Neuron (in vitro differentiated cells): ENCODE results near the gene DUSP1.

Experiments used
- H2AFZ ChIP-seq: one replicate; pipeline ENCODE4 v1.6.1; 2013; ENCODE audit warnings: low read depth, mild to moderate bottlenecking, inconsistent platforms, low read length, moderate library complexity
- H3K27me3 ChIP-seq: one replicate; pipeline ENCODE4 v1.6.1; 2013; ENCODE audit warnings: low read length; ENCODE audit not compliant: insufficient read depth
- H3K36me3 ChIP-seq: one replicate; pipeline ENCODE4 v1.6.1; 2013; ENCODE audit warnings: low read length; ENCODE audit not compliant: insufficient read depth
- H3K4me1 ChIP-seq: one replicate; pipeline ENCODE4 v1.6.1; 2013; ENCODE audit warnings: low read length; ENCODE audit not compliant: insufficient read depth
- H3K4me3 ChIP-seq: 2 replicates; pipeline ENCODE4 v1.5.1; 2013; ENCODE audit warnings: mild to moderate bottlenecking, low read length, moderate library complexity
- H3K9me3 ChIP-seq: one replicate; pipeline ENCODE4 v1.6.1; 2013; ENCODE audit warnings: low read length

Gene DUSP1

DNA sequence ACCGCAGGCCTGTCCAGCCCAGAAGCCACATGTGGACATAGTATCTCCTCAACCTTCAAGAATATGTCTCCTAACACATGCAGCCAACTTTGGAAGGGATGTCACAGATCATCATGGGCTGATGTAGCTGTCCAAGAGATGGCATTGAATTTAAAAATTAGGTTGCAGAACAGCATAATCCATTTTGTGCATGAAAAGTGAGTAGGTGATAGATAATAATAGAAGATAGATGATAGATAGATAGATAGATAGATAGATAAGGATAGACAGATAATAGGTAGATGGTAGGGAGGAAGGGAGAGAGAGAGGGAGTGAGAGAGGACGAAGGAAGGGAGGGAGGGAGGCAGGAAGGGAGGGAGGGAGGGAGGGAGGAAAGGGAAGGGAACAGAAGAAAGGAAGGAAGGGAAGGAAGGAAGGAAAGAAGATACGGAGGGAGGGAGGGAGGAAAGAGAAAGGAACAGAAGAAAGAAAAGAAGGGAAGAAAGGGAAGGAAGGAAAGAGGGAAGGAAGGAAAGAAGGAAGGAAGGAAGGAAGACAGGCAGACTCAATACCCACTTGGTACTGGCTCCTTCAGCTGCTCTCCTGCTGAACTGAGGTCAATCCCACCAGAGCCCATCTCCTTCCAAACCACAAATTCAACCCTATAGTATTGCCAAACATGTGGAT, 34.2 kb upstream of the DUSP1 start:
- Histone ChIP-seq H3K9me3 (no peaks in the 10 kb centered on the region), H3K4me3 (no peak overlapping the region), H3K4me1 (peaks cover 6% of the 10 kb centered on the region), H3K36me3 (no peaks in the 10 kb centered on the region), H3K27me3 (peaks cover 2% of the 10 kb centered on the region), H2AFZ (no peak overlapping the region)

DNA sequence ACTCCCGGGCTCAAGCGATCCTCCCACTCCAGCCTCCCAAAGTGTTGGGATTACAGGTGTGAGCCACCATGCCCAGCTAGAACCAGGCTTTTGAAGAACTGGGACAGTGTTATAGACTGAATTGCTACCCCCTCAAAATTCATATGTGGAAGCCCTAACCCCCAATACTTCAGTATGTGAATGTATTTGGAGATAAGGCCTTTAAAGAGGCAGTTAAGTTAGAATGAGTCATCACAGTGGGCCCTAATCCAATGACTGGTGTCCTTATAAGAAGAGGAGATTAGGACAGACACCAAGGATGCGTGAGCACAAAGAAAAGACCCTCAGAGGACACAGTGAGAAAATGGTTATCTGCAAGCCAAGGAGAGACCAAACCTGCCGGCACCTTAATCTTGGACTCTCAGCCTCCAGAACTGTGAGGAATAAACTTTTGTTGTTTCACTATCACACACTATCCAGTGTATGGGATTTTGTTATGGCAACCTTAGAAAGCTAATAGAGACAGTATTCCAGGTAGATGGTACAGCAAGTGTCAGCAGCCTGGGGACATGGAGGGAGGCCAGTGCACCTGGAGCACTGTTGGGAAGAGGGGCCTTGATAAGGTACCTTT, 31.7 kb upstream of the DUSP1 start:
- Histone ChIP-seq H2AFZ (no peak overlapping the region), H3K27me3 (peaks cover 2% of the 10 kb centered on the region), H3K36me3 (no peaks in the 10 kb centered on the region), H3K4me1 (peaks cover 6% of the 10 kb centered on the region), H3K4me3 (no peak overlapping the region), H3K9me3 (no peaks in the 10 kb centered on the region)

DNA sequence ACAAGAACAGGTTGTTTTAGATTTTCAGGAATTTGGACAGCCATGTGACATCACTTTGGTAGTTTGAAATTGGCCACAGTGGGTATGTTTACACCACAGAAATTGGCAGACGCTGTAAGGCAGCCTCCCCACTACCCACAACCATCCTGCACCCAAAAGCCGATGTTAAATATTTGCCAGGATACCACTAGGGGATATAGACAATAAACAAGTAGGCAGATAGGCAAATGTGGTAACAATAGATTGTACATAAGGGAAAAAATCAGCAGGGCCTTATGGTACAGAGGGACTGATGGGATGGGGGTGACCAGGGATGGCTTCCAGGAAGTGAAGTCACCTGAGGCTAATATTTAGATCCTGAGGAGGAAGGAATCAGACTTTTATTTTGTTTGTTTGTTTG, 31.1 kb upstream of the DUSP1 start:
- H3K4me1 ChIP-seq: peaks cover 2% of the 10 kb centered on the region
- H3K9me3 ChIP-seq: no peaks in the 10 kb centered on the region
- no peak overlapping the region for H3K4me3 ChIP-seq
- H3K27me3 ChIP-seq: peaks cover 2% of the 10 kb centered on the region
- no peaks in the 10 kb centered on the region for H3K36me3 ChIP-seq
- no peak overlapping the region for H2AFZ ChIP-seq

DNA sequence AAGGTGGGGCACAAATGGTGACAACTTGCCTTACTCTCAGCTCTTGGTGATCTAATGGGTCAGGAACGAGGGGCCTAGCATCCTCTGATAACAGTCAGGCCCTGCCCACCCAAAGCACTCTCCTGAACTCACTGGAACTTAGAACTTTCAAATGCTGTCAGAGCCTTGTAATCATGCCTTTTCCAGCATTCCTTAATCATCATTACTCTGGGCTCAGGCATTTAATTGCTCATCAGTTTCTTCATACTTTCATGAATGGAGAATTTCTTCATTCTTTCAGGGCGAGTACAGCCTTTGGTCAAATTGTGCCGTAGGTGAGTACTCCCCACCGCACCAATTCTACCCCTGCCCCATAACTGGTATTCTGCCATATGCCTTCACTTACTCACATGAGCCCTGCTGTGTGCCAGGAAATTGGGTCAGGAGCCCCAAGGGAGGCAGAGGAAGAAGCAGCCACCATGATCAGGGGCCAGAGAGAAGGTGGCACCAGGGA, 30.2 kb upstream of the DUSP1 start:
- Histone ChIP-seq H3K9me3 (no peaks in the 10 kb centered on the region), H3K27me3 (peaks cover 2% of the 10 kb centered on the region), H3K4me1 (no peaks in the 10 kb centered on the region), H2AFZ (no peak overlapping the region), H3K36me3 (no peaks in the 10 kb centered on the region), H3K4me3 (no peak overlapping the region)

DNA sequence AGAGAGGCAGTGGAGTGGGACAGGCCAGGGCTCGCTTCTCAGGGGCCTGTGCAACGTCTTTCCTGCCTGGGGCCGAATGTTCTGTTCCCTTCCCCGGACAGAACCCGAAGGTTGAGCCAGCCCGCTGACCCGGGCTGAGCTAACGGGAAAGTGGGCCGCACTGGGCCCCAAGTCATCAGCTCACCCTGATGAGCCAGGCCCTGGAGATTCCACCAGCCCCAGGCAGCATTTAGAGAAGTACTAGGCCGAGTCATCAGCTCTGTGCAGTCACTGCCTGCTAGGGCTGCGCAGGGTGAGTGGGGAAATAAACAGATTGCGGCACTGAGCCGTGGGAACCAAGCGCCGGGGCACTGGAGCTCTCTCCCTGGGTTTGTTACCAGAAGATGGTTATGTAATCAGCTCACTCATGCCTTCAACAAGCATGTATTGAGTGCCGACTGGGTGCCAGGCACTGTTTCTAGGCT, 29.1 kb upstream of the DUSP1 start:
- H3K27me3 ChIP-seq: peaks cover 2% of the 10 kb centered on the region
- no peaks in the 10 kb centered on the region for H3K36me3 ChIP-seq
- no peaks in the 10 kb centered on the region for H3K9me3 ChIP-seq
- no peaks in the 10 kb centered on the region for H3K4me1 ChIP-seq
- no peak overlapping the region for H3K4me3 ChIP-seq
- no peak overlapping the region for H2AFZ ChIP-seq

DNA sequence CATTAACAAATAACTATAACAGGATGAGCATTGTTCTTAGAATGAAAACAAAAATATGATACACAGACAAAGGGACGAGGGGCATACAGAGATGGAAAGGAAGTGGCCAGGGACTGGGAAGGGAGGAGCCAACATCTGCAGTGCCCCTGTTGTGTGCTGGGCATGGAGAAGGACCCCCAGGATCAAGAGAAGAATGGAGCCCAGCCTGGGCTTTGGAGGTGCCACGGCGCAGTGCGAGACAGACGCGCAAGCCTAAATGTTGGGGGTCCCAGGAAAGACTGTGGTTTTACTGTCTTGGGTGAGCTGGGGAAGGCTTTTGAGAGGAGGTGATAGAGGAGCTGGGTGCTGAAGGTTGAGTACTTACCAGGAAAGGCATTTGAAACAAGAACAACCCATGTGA, 28.4 kb upstream of the DUSP1 start:
- no peaks in the 10 kb centered on the region for H3K4me1 ChIP-seq
- H3K27me3 ChIP-seq: peaks cover 2% of the 10 kb centered on the region
- no peak overlapping the region for H3K4me3 ChIP-seq
- peaks cover 1% of the 10 kb centered on the region for H3K9me3 ChIP-seq
- H3K36me3 ChIP-seq: no peaks in the 10 kb centered on the region
- H2AFZ ChIP-seq: no peak overlapping the region

DNA sequence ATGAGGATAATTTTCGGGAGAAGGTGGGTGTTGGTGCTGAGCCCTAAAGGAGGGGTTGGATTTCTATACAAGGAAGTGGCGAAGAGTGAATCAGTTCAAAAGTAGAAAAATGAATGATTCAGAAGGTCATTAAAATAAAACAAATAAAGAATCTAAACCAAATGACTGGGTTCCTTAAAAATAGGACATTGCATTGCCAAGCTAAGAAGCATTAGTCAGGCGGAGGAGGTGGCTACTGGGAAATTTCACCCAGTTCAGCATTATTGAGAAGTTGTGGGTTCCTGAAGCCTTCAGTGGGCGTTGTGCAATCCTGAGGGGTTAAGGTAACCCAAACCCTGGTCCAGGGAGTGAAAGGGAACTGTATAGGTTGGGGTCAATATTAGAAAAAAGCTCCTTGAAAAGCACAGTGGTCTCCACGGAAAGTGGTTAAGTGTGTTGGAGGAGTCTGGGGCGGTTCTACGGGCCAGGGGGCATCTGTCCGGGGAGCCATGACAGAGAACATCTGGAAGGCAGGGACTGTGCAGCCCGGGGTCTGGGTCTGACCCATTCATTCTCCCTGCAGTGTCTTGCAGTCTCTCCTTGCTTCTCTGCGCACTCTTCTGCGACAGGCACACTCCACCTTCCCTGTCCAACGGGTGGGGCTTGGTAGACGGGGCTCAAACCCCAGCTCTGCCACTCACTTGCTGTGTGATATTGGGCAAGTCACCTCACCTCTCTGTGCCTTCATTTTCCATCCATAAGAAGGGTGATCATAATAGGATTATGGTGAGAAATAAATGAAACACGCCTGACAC, 27.6 kb upstream of the DUSP1 start:
- H3K4me3 ChIP-seq: no peak overlapping the region

DNA sequence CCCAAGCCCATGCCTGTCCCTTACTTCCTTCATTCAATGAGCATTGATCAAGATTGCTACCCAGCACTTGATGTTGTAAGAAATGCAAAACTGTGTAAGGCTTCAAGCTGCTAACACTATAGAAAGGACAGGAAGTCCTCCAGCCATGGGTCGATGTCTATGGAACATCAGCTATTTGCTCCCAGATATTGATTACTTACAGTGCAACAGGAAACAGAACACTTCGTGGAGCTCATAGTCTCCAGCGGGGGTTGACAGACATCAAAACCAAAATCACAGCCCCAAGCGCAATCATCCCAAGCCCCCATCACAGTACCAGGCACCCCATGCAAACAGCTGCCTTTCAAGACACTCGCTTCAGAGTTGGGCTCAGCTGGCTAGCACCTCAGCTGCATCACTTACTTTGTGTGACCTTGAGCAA, 26.8 kb upstream of the DUSP1 start:
- Histone ChIP-seq H3K4me1 (no peaks in the 10 kb centered on the region), H2AFZ (no peak overlapping the region), H3K4me3 (no peak overlapping the region), H3K27me3 (no peaks in the 10 kb centered on the region), H3K9me3 (peaks cover 2% of the 10 kb centered on the region), H3K36me3 (no peaks in the 10 kb centered on the region)

More for the DNA sequence above, 27.6 kb upstream of the DUSP1 start:
- Histone ChIP-seq H2AFZ (no peak overlapping the region), H3K9me3 (peaks cover 2% of the 10 kb centered on the region), H3K36me3 (no peaks in the 10 kb centered on the region), H3K27me3 (no peaks in the 10 kb centered on the region), H3K4me1 (no peaks in the 10 kb centered on the region)

DNA sequence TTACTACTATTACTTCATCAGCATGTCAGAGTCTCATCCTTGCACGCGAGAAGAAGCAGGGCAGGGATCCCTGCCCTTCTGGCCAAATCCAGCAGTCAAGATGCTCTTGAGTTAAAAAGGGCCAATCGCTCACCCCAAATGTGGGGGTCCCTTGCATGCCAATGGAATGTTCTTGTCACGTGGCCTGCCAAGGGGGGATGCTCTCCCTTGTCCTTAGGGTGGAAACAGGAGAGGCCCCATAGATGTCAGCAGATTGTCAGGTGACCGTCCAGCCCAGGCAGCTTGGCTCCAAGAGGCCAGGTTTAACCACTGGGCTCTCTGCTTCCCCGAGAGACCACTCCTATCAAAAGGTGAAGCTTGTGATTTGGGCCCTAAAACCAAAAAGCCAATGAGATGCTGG, 25.3 kb upstream of the DUSP1 start:
- Histone ChIP-seq H3K36me3 (no peaks in the 10 kb centered on the region), H3K4me1 (no peaks in the 10 kb centered on the region), H3K4me3 (no peak overlapping the region), H3K9me3 (peaks cover 2% of the 10 kb centered on the region), H2AFZ (no peak overlapping the region), H3K27me3 (no peaks in the 10 kb centered on the region)

DNA sequence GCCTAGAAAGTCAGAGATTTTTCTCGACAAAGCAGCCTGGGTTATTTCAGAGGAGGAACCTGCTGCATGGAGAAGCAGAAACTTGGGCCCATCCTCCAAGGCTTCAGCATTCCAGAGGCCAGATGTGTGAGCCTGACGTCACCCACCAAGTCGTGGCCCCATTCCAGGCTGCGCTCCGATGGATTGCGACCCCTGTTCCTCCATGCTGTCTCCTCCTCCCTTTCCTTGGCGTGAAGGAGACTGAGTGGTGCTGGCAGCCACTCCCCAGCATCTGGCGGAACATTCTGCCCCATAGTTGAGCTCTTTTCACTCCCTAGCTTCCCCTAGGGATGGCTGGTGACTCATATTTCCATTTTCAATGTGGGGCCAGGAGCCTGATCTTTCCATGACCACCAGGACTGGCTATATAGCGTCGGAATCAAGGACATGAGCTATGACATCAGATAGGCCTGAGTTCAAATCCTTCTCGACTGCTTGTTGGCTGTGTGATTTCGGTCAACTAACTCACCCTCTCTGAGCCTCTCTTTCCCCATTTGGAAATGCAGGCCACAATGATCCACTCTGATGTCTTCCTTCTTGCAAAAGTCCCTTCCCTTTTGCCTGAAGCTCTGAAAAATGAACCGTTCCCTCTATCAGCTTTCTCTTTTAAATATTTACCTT, 24.5 kb upstream of the DUSP1 start:
- Histone ChIP-seq H2AFZ (no peak overlapping the region), H3K4me3 (no peak overlapping the region), H3K9me3 (peaks cover 2% of the 10 kb centered on the region), H3K27me3 (no peaks in the 10 kb centered on the region), H3K4me1 (peaks cover 1% of the 10 kb centered on the region), H3K36me3 (no peaks in the 10 kb centered on the region)

DNA sequence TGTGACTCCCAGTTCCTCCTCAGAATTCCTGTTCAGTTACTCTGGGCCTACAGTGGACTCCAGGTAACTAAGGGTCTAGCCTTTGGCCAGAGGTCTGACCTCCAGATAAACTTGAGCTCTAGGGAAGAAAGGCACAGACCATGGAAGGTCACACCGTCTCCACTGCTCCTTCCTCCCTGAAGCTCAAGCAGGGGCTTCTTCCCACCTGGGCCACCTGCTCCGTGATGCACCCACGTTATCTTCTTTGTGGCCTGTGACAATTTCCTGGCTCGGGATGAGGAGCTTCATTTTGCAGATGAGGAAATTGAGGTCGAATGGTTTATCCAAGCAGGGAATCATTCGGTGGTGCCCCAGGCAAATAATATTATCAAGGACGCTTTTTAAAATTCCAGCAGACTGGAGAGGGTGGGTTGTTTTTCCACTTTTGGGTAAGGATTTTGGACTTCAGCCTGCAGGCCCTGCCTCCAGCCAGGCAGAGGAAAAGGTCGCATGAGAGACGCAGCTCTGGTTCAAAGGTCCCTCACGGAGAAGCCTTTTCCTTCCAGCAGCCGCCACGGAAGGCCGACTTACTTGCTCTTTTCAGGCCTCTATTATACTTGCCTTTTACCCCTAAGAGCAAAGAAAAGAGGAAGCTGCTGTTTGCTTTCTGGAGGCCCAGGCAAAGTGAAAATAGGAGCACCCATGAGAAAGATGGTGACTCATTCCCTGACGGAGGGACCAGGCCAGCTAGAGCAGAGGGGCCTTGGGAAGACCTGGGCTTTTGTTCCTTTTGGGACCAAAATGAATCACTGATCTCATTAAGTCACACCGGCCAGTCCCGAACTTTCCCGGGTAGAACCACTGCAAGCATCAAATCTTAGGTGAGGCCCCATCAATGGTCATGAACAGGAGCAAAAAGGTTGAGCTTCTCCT, 22.8 kb upstream of the DUSP1 start:
- Histone ChIP-seq H3K9me3 (peaks cover 2% of the 10 kb centered on the region), H3K4me1 (peaks cover 17% of the 10 kb centered on the region), H3K27me3 (no peaks in the 10 kb centered on the region), H3K4me3 (no peak overlapping the region), H3K36me3 (no peaks in the 10 kb centered on the region), H2AFZ (no peak overlapping the region)
